Muscle of back (tissue), 11 donors: ENCODE data around the gene ZNRF3. TPM values are rescaled to one million over a fixed set of nuclear protein-coding genes. Genes with fewer than 3 reads are reported as not detected.
"Not testable (repeated sequence)": the region's sequence is repeated elsewhere in the genome, so short reads cannot be mapped to it uniquely, and the experiment has no call there.

Experiments used
- DNase-seq, 3 donors: peaks; one replicate each; pipeline versions ENCODE4 v3.0.0 to v3.0.0-alpha.2; 2013
- polyA plus RNA-seq, 10 donors: library from polyadenylated mRNA; unstranded; fragments of 120-200 nt; gene quantifications; one replicate each; pipeline ENCODE4 v1.2.1, GENCODE V29; 2013; ENCODE audit not compliant: insufficient read length in 10 of 10

Gene ZNRF3
- polyA plus RNA-seq, 10 donors, result 7.6 to 11.3 (median 9.0) TPM

DNA sequence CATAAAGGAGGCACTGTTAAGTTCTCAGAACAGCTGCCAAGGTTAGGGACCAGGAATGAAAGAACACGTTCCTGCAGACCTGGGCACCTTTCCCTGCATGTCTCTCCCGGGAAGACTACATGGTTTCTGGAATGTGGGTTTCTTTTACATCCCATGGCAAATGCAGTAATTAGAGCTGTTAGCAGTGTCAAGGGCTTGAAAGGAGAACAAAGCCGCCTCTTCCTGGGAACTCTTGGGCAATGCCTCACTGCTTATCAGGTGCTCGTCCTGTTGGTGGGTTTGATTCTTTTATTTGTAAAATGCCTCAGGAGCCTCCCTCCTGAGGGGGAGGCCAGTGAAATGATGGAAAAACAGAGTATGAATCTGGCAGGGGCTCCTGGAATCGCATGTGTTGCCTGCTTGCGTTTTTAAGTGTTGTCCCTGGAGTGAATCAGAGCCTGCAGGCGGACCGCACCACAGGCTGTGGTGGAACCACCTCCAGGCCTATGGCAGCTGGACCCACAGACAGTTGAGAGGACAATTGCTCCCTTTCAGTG, 179.0 kb downstream of the ZNRF3 start:
- peak in 1 of 3 donors; percentile 47 for DNase-seq

DNA sequence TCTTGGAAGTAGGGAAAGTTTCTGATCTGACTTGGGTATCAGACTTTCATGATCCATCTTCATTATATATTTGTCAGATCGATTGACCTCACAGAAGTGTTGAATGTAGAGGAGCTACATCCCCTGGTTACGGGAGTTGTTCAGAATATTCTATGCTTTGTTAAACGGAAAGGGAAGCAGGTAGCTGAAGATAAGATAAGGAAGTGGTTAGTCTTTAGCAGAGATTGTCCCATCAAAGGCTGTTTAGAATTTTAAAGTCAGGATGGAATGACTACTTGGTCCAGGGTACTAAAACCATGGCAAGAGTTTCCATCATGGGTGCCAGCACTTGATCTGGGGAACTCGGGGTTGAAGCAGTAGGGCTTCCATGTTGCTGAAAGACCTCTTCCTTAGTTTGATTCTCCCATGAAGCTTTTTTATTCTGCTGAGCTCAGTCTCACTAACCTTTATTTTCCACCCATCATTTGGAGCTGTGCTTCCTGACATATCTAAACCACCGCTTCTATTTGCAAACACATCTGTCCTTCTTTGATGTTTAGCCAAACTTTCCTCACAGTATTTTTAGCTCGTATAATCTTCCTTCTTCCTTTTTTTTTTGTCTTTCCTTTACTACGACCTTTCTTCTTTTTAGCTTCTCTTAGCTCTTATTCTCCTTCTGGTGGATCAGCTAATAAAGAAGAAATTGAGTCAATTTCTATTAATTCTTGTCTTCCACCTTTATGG, 182.3 kb downstream of the ZNRF3 start:
- no peak for DNase-seq

DNA sequence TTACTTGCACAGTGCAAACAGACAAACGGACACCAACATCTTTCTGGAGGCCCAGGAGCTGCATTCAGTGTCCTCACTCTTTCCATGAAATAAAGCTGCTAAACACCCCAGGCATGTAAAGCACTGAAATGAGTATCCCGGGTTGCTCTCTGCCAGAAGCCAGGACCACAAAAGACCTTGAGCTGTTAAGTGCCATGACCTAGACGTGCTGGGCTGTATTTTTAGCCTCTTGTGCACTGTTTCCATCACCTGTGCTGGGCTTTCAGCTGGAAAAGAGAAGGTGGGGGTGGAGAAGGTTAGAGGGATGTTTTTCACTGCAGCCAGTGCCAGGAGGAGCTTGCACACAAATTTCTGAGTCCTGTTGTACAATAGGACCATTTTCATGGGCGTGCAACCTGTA, 186.1 kb downstream of the ZNRF3 start:
- DNase-seq, result no peak

GRCh38 chr22:29070490-29070889, 187.1 kb downstream of the ZNRF3 start:
- DNase-seq, result no peak

GRCh38 chr22:29071261-29072045, 188.1 kb downstream of the ZNRF3 start:
- peak in 2 of 3 donors; percentile 48 to 70 for DNase-seq

DNA sequence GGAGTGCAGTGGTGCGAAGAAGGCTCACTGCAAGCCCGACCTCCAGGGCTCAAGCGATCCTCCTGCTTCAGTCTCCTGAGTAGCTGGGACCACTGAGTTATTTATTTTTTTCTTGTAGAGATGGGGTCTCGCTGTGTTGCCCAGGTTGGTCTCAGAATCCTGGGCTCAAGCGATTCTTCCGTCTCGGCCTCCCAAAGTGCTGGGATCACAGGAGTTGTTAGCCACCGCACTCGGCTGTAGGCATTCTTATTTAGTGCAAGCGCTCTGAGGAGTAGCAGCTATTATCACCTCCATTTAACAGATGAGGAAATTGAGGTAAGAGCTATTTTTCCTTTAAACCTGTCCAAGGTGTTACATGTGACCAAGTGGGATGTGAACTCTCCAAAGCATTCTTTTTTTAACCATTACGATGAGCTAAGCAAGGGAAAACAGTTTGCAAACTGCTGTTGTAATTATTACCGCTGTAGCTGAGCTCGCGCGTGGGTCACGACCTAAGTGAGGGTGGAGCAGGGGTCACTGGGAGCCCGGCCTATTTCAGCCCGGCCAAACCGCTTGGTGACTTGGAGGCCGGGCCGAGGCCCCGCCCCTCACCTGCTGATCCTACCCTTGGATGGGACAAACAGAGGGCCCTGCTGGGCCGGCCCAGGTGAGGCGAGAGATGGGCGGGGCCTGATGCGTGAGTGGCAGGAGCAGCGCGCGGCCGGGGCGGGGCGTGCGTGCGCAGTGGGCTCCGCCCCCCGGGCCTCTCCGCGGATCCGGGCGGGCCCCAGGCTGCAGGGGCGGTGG, 189.0 kb downstream of the ZNRF3 start:
- DNase-seq, result peak; percentile 74 to 88 (median 81)

DNA sequence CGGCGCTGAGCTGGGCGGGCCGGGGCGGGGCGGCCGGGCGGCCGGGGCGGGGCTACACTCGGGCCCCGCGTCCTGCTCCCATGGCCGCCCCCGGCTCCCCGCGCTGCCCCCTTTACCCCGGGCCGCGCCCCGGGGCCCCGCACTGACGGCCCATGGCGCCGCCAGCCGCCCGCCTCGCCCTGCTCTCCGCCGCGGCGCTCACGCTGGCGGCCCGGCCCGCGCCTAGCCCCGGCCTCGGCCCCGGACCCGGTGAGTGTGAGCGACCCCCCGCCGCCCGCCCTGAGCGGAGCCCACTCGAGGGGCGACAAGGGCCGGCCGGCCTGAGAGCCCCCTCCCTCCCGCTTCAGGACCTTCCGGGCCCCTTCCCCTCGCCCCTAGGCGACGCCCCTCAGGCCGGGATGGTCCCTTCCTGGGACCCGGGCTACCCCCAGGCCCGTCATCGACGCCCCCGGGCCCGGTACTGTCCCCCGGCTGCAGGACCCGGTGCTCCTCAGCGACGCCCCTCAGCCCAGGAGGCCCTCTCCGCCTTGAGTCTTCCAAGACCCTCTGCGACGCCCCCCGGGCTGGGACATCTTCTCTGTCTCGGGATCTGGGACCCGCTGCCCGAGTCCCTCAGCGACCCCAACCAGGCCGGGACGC, 189.7 kb downstream of the ZNRF3 start, which contains the start of gene KREMEN1:
KREMEN1 (plus strand) TSS at position 57 of the 639 bp plus-strand sequence; CDS start at position 153, 96 bp downstream.
- DNase-seq, result peak in 1 of 3 donors; percentile 55

DNA sequence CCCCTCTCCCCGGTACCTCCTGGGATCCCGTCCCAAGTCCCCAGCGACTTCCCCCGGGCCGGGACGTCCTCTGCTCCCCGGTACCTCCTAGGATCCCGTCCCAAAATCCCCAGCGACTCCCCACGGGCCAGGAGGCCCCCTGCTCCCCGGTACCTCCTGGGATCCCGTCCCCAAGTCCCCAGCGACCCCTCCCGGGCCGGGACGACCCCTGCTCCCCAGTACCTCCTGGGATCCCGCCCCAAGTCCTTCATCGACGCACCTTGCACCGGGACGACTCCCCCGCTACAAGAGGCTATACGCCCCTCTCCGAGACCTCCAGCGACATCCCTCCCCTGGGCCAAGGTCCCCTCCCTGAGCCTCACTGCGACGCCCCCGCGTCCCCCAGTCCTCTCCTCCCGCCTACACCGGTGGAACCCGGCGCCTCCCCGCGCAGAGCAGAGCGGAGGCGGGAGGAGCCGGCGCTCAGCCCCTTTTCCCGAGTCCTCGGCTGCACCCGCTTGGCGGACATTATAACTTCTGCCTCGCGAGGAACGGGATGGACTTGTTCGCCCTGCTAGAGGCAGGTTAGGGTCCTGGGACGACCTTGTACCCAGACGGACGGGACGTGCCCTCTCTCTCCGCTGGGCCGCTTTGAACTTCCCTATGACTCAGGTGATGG, 190.4 kb downstream of the ZNRF3 start:
- peak in 2 of 3 donors; percentile 57 to 79 for DNase-seq

GRCh38 chr22:29074276-29074772, 191.0 kb downstream of the ZNRF3 start:
- DNase-seq, result no peak

- no peak for DNase-seq
These were observed 194.9 kb downstream of the ZNRF3 start for GRCh38 chr22:29078036-29078868.

DNA sequence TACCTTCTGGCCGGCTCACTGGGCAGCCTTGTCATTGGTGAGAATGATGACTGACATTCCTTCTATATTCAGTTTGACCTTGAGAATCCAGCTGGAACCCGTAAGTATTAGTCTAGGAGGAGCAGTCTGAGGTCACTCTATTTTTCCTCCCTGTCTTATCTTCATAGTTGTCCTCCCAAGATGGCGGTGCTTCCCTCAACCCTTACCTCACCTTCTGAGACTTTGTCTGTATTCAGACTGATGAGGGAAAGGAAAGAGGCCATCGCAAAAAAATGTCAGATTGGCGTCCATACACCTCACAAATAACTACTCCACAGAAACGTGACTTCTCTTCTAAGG, 195.5 kb downstream of the ZNRF3 start:
- DNase-seq, result no peak

- DNase-seq, result peak; percentile 54 to 75 (median 64)
These were observed 196.0 kb downstream of the ZNRF3 start for GRCh38 chr22:29079218-29079901.

DNA sequence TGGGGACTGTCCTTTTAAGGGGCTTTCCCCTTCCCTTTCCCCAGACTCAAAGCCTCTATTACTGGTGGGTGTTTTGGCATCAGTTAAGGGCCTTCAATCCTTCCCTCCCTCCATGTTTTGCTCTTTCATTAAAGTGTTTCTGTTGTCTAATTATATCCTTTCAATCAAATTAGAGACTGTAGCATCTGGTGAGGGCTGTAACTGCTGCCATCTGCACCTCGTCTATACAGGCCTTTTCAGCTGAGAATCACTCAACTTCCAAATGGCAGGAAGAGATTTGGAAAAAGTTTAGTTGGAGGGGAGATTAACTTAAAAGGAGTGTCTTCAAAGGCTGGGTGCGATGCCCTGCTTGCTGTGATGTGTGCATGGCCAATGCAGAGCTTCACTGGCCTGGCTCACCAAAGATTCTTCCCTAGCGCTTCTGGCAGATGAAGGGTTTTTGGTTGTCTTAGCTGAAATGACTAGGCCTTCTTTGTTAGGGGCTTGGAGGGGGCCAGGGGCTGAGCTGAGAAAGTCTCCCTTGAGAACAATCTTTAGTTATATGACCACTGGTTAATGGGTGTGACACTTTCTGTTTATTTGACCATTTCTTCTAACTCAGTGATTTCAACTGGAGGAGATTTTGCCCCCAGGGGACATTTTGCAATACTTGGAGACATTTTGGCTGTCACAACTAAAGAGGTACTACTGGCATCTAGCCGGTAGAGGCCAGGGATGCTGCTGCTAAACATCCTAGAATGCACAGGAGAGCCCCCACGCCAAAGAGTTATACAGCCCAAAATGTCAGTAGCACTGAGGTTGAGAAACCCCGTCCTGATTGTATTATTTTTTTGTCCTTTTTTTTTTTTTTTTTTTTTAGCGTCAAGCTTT, 197.0 kb downstream of the ZNRF3 start:
- peak in 1 of 3 donors; percentile 51 for DNase-seq

- DNase-seq, result no peak
These were observed 198.3 kb downstream of the ZNRF3 start for GRCh38 chr22:29081517-29082236.

DNA sequence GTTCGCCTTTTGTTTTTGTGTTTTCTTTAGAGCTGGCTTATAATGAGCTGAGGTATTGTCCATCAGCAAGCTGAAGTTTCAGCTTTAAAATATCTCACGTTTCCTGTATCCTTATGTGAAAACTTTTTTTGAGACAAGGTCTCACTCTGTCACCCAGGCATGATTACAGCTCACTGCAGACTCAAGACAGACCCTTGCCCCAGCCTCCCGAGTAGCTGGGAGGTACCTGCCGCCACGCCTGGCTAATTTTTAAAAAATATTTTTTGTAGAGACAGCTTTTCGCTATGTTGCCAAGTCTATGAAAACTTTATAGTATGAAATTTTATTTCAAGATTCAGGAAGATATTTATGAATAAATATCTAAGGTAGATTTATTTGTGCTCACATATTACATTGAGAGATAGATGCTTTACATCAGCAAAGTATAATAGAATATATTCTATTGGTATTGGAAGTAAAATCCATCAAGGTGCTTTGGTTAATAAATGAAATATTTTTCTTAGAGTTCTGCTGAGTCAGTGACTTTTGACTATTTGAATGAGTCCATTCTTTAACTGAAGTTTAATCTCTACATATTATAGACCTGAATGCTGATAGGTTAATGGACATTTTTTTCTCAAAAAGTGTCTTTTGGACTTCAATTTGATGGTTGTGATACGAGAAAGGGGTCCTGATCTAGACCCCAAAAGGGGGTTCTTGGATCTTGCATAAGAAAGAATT, 199.6 kb downstream of the ZNRF3 start:
- no peak for DNase-seq

DNA sequence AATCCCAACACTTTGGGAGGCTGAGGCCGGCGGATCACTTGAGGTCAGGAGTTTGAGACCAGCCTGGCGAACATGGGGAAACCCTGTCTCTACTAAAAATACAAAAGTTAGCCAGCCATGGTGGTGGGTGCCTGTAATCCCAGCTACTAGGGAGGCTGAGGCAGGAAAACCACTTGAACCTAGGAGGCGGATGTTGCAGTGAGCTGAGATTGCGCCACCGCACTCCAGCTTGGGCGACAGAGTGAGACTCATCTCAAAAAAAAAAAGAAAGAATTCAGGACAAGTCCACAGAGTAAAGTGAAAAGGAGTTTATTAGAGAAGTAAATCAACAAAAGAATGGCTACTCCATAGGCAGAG, 200.2 kb downstream of the ZNRF3 start:
- DNase-seq, result not testable (repeated sequence)
